B cell (primary cell): Measurements from ENCODE around the gene TMEM273. TPM values are rescaled to one million over a fixed set of nuclear protein-coding genes. Genes with fewer than 3 reads are reported as not detected.

Experiments used
- ATAC-seq: fragments of 200-7000 bp; cut with Tn5 transposase; one replicate; pipeline ENCODE4 v1.10.0; 2021; ENCODE audit warnings: low read depth, mild to moderate bottlenecking, moderate number of reproducible peaks, moderate library complexity
- CTCF ChIA-PET: fragments of 350-600 bp; sonication (Branson Sonifier 250); formaldehyde crosslinking; loops from one replicate; lab custom pipeline; 2021; ENCODE audit warnings: antibody characterized with exemption, inconsistent platforms; lab: Charles Lee
- POLR2A ChIA-PET: fragments of 350-600 bp; sonication (Branson Sonifier 250); formaldehyde crosslinking; loops from one replicate; lab custom pipeline; 2021; ENCODE audit warnings: antibody characterized with exemption; lab: Charles Lee
- DNase-seq: peaks from one replicate; pipeline ENCODE4 v3.0.0; 2013
- H2AFZ ChIP-seq: 2 replicates; pipeline ENCODE4 v1.6.1; 2012; ENCODE audit warnings: mild to moderate bottlenecking, low read depth, low read length; ENCODE audit not compliant: insufficient read depth, poor library complexity, severe bottlenecking
- H3K27ac ChIP-seq, 2 donors: 1 replicate in 1 of 2; 2 replicates in 1 of 2; pipeline ENCODE4 v1.5.1; 2012 to 2013; ENCODE audit warnings: low read length in 2 of 2, mild to moderate bottlenecking in 2 of 2, moderate library complexity in 1 of 2
- H3K27me3 ChIP-seq, 4 experiments: fragments of 200-600 bp in 1 of 4; sonication (generic) in 1 of 4; replicated peaks in 1 of 4; 1 replicate in 2 of 4; 2 replicates in 2 of 4; pipeline versions ENCODE4 v1.6.1 to v1.7.0; 2013 to 2016; ENCODE audit warnings: low read length in 3 of 4, mild to moderate bottlenecking in 2 of 4, mixed read lengths in 1 of 4, moderate library complexity in 1 of 4; ENCODE audit not compliant: insufficient read depth in 4 of 4, control insufficient read depth in 3 of 4; ENCODE audit errors: control extremely low read depth in 1 of 4
- H3K36me3 ChIP-seq, 2 experiments: replicated peaks in 1 of 2; 1 replicate in 1 of 2; 2 replicates in 1 of 2; pipeline versions ENCODE4 v1.6.1 to v1.7.1; 2013; ENCODE audit warnings: low read length in 1 of 2; ENCODE audit not compliant: insufficient read depth in 2 of 2, control insufficient read depth in 1 of 2; ENCODE audit errors: control extremely low read depth in 1 of 2, extremely low read depth in 1 of 2
- H3K4me1 ChIP-seq, 2 donors: fragments of 200-600 bp in 1 of 2; sonication (generic) in 1 of 2; 1 replicate in 1 of 2; 2 replicates in 1 of 2; pipeline versions ENCODE4 v1.5.1 to v1.6.1; 2013 to 2017; ENCODE audit warnings: low read length in 2 of 2; ENCODE audit not compliant: control insufficient read depth in 2 of 2, insufficient read depth in 2 of 2
- H3K4me2 ChIP-seq: replicated peaks from 2 replicates; pipeline ENCODE3; 2012; ENCODE audit warnings: mild to moderate bottlenecking, low read depth, low read length; ENCODE audit not compliant: poor library complexity, severe bottlenecking
- H3K4me3 ChIP-seq, 5 experiments: fragments of 200-600 bp in 1 of 5; sonication (generic) in 1 of 5; 1 replicate in 3 of 5; 2 replicates in 2 of 5; pipeline versions ENCODE4 v1.5.1 to v1.7.0; 2011 to 2016; ENCODE audit warnings: low read length in 4 of 5, mild to moderate bottlenecking in 4 of 5, low read depth in 2 of 5, control low read depth in 1 of 5, moderate library complexity in 1 of 5; ENCODE audit not compliant: insufficient read depth in 1 of 5; ENCODE audit errors: control extremely low read depth in 1 of 5, extremely low read depth in 1 of 5
- H3K79me2 ChIP-seq: fragments of 200-600 bp; sonication (generic); one replicate; pipeline ENCODE4 v1.6.0; 2016; ENCODE audit warnings: low read length; ENCODE audit not compliant: control insufficient read depth, insufficient read depth
- H3K9ac ChIP-seq: fragments of 200-600 bp; sonication (generic); 2 replicates; pipeline ENCODE4 v1.6.1; 2017; ENCODE audit warnings: mild to moderate bottlenecking, low read length, moderate library complexity
- H3K9me3 ChIP-seq, 3 donors: one replicate each; pipeline versions ENCODE4 v1.6.1 to v1.7.1; 2013; ENCODE audit warnings: low read length in 2 of 3; ENCODE audit not compliant: control insufficient read depth in 2 of 3, insufficient read depth in 1 of 3; ENCODE audit errors: control extremely low read depth in 1 of 3
- H4K20me1 ChIP-seq: 2 replicates; pipeline ENCODE4 v1.6.0; 2012; ENCODE audit warnings: mild to moderate bottlenecking, low read length; ENCODE audit not compliant: insufficient read depth, control insufficient read depth, poor library complexity, severe bottlenecking
- H3K27ac Mint-ChIP-seq: one replicate; pipeline ENCODE4 v1.8.0; 2021; ENCODE audit warnings: mixed read lengths
- H3K27me3 Mint-ChIP-seq: one replicate; pipeline ENCODE4 v1.8.0; 2021; ENCODE audit warnings: mixed read lengths
- H3K4me1 Mint-ChIP-seq: one replicate; pipeline ENCODE4 v1.8.0; 2021; ENCODE audit warnings: mixed read lengths
- H3K4me3 Mint-ChIP-seq: one replicate; pipeline ENCODE4 v1.8.0; 2021; ENCODE audit warnings: mixed read lengths
- H3K9me3 Mint-ChIP-seq: one replicate; pipeline ENCODE4 v1.8.0; 2022; ENCODE audit warnings: mixed read lengths; ENCODE audit not compliant: insufficient read depth
- CTCF ChIP-seq: fragments of 200-600 bp; IDR thresholded peaks from one replicate; pipeline ENCODE4 v1.8.0; 2022; ENCODE audit warnings: antibody characterized with exemption, mild to moderate bottlenecking
- EZH2 ChIP-seq: IDR thresholded peaks from 2 replicates; pipeline ENCODE4 v1.6.1; 2012; ENCODE audit warnings: borderline replicate concordance, low read depth, mild to moderate bottlenecking, moderate library complexity, low read length; ENCODE audit not compliant: insufficient read depth, poor library complexity, severe bottlenecking
- WGBS: methylation state at CpG from one replicate; pipeline ENCODE4 v1.1.5; 2013; ENCODE audit warnings: missing lambda C conversion rate; ENCODE audit not compliant: insufficient coverage; 5-methylcytosine and 5-hydroxymethylcytosine counted together
- intact Hi-C: fragments of 100-400 bp; cut with micrococcal nuclease; formaldehyde crosslinking; loops from one replicate; pipeline ENCODE4 v1.10.0; 2022
- polyA plus RNA-seq: library from polyadenylated mRNA; depleted of rRNA; stranded (reverse); fragments of >200 nt; gene quantifications from 2 replicates; pipeline ENCODE4 v1.2.3, GENCODE V29; 2012
- total RNA-seq, 2 donors: library from RNA; stranded (reverse); fragments of 120-200 nt in 1 of 2; gene quantifications; 1 replicate in 1 of 2; 2 replicates in 1 of 2; pipeline versions ENCODE4 v1.2.3 to v1.2.4, GENCODE V29; 2013 to 2022

TMEM273 gene
- total and polyA plus RNA-seq, 2 donors (not counting 1 experiment from before 2014, with no cell fraction given) = 36.0 to 36.4 TPM

GRCh38 chr10:49153971-49154370 lies 34.2 kb downstream of the TMEM273 start:
- H2AFZ ChIP-seq = no peak overlapping the region
- peaks cover 12% of the 10 kb centered on the region for H3K27me3 Mint-ChIP-seq
- no peaks in the 10 kb centered on the region for H3K9me3 Mint-ChIP-seq
- 100% methylated on average over 1 of the region's 1 CpG for WGBS
- H3K9ac ChIP-seq = no peak overlapping the region
- H3K4me3 Mint-ChIP-seq = no peak overlapping the region
- H3K4me2 ChIP-seq = no peak overlapping the region
- ATAC-seq (no peak), DNase-seq (no peak)
- intact Hi-C loops = no loop called here
- H3K79me2 ChIP-seq = no peaks in the 10 kb centered on the region
- POLR2A ChIA-PET = no interaction called here
- peaks cover 1% of the 10 kb centered on the region for H3K4me1 Mint-ChIP-seq
- H4K20me1 ChIP-seq = no peaks in the 10 kb centered on the region
- no peak overlapping the region for H3K4me3 ChIP-seq
- H3K36me3 ChIP-seq = no peaks in the 10 kb centered on the region
- H3K27ac ChIP-seq = no peak overlapping the region
- no peaks in the 10 kb centered on the region for H3K9me3 ChIP-seq
- no peak overlapping the region for H3K27ac Mint-ChIP-seq
- CTCF ChIA-PET = interaction anchor here (1.2 kb wide), 1 partner anchor 10 kb away, joined by 3 read pairs; no protein-coding TSS in a partner anchor
- no peaks in the 10 kb centered on the region for H3K27me3 ChIP-seq
- H3K4me1 ChIP-seq = no peaks in the 10 kb centered on the region
- no peak for TF ChIP-seq CTCF
- TF ChIP-seq EZH2 = no peak

- H3K27ac ChIP-seq = no peak overlapping the region
- no peaks in the 10 kb centered on the region for H3K4me1 ChIP-seq
- intact Hi-C loops = no loop called here
- CTCF ChIA-PET = no interaction called here
- H3K36me3 ChIP-seq = no peaks in the 10 kb centered on the region
- H3K9ac ChIP-seq = no peak overlapping the region
- no peak for DNase-seq
- H2AFZ ChIP-seq = no peak overlapping the region
- POLR2A ChIA-PET = no interaction called here
- ATAC-seq = no peak
- H3K79me2 ChIP-seq = no peaks in the 10 kb centered on the region
- no peak overlapping the region for H3K4me2 ChIP-seq
- H3K27me3 ChIP-seq = no peaks in the 10 kb centered on the region
- H3K9me3 ChIP-seq = peaks cover 0 to under 1% (median 0%) of the 10 kb centered on the region in 3 donors
- TF ChIP-seq CTCF = no peak
- TF ChIP-seq EZH2 = no peak
- no peaks in the 10 kb centered on the region for H4K20me1 ChIP-seq
- 69% methylated on average over 4 of the region's 4 CpGs for WGBS
- Mint-ChIP-seq H3K4me3 (no peak overlapping the region), H3K27ac (no peak overlapping the region), H3K9me3 (peaks cover 3% of the 10 kb centered on the region), H3K4me1 (peaks cover 1% of the 10 kb centered on the region), H3K27me3 (peaks cover 16% of the 10 kb centered on the region)
- H3K4me3 ChIP-seq = no peak overlapping the region
These were observed 35.1 kb downstream of the TMEM273 start for GRCh38 chr10:49153115-49153514.
